ENCODE measurements around the gene DYNLT5.
"Not testable (repeated sequence)": the region's sequence is repeated elsewhere in the genome, so short reads cannot be mapped to it uniquely, and the experiment has no call there.

The DYNLT5 gene

DNA sequence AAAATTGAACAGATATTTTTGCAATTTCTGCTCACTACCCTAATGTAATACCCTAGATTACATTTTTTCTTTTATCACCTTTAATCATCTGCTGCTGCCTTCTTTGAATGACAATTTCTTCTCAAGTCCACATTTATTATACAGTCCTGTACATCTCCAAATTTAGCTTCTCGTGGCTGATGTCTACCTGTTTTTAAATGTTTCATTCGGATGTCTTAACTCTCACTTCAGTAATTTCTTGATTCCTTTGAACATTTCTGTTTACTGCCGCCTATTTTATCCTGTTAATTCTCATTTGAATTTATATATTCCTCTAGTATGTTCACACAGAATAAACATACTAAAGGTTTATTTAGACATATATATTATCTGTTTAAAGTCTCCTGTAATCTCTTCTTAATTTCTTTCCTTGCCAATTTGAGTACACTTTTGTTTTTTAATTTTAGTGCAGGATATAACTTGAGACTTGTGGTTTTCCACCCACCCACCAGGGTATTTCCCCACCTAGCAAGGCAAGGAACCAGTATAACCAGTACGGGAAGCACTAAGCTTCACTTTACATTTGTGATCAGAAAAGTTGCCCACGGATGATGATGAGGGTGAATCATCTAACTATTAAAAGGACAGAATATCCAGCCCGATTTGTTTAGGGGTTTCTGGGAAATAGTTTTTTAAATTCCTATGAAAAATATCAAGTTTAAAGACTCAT is 36.1 kb downstream of the DYNLT5 start:
- DNase-seq (ENCODE audit: low spot score), result peak; percentile 44

DNA sequence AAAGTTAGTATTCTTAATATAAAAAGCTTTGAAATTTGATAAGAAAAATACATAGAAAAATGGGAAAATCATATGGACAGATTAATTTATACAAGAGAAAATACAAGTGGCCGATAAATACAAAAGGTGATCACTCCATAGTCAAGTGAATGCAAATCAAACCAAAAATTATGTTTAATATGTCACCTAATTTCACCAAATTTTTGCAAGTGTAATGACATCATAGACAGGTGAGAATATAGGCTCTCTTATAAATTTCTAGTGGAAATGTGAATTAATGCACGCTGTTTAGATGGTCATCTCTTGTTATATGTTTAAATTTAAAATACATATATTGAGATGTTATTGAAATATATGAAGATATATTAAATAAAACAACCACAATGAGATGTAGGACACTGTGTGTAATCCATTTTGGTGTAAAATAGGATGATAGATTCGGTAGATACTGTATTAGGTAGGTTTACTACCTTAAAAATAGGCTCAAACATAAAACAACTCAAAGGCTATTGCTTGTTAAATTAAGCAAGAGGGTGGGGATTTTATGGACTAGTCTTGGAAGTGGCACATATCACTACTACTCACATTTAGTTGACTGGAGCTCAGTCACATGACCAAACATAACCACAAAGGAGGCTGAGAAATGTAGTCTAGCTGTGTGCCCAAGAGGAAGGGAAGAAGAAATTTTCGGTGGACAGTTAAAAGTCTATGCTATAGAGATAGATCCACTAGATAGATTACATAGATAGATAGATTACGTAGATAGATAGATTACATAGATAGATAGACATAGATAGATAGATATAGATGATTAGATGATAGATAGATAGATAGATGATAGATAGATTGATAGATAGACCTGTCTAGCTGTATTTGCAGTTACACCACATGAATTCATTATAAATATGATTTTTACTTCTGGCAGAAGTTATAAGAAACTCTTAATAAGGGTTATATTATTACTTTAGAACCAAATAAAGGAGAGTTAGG is 39.7 kb downstream of the DYNLT5 start:
- DNase-seq (ENCODE audit: low spot score), result no peak

DNA sequence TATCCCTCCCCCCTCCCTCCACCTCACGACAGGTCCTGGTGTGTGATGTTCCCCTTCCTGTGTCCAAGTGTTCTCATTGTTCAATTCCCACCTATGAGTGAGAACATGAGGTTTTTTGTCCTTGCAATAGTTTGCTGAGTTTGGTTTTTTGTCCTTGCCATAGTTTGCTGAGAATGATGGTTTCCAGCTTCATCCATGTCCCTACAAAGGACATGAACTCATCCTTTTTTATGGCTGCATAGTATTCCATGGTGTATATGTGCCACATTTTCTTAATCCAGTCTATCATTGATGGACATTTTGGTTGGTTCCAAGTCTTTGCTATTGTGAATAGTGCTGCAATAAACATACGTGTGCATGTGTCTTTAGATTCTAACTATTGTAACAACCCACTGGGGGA is 43.6 kb downstream of the DYNLT5 start:
- not testable (repeated sequence) for DNase-seq (ENCODE audit: low spot score)

DNA sequence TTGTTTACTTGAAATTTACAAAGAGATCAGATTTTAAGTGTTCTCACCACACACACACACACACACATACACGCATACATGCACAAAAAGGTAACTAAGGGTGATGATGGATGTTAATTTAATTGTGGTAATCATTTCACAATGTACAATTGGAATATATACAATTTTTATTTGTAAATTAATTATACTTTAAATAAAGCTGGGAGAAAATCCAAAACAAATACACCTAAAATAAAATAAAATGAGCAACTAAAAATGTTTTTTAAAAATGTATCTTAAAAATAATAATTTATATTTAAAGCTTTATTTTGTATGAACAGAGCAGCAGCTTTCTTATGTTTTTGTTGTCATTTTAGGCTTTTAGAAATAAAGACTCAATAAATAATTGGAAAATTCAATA is 57.0 kb downstream of the DYNLT5 start:
- DNase-seq (ENCODE audit: low spot score), result no peak

DNA sequence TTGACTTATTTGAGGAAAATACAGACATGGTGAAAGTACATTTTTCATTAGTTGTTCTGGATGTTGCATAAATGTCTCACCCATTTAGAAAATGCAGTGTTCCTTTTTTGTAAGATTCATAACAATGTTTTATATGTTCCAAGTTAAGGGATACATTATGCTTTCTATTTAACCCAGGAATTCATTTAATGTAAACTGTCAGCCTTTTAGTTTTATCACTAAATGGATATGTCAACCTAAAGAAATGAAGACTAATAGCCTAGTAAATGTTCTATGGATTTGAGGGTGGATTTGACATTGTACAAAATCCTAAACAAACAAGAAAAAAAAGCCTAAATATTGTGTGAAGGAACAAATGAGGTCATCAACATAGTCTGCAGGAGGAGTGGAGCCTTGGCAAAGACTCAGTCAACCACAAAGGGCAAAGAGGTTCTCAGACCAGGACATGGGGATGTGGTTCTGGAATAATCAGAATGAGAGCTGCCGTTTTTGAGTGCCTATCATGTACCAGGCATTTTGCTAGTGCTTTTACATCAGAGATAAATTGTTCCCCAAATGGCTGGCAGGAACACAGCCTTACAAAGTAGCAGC is 57.6 kb downstream of the DYNLT5 start:
- DNase-seq (ENCODE audit: low spot score), result no peak

DNA sequence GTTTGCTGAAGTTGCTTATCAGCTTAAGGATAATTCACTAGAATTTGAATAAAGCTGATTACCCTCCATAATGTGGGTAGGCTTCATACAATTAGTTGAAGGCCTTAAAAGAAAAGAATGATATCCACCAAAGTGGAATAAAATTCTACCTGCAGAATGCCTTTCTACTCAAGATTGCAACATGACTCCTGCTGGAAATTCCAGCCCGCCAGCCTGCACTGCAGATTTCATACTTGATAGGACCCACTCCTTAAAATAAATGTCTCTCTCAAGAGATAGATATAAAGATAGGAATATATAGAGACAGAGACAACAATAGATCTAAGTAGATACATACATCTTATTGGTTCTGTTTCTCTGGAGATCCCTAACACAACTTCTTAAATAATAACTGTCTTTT is 72.5 kb downstream of the DYNLT5 start:
- no peak for DNase-seq (ENCODE audit: low spot score)

Measured in CD4-positive, alpha-beta T cell treated with Interleukin-2 at 100 ng/mL for 4 hours (primary cell).